ENCODE measurements around the gene TMEM221. TPM values are rescaled to one million over a fixed set of nuclear protein-coding genes. Genes with fewer than 3 reads are reported as not detected.
A peak's percentile ranks its signal among the peaks of the same experiment; 100 is the strongest.

TMEM221 gene
- polyA plus RNA-seq, 1 donor from 2014 or later, result not detected

DNA sequence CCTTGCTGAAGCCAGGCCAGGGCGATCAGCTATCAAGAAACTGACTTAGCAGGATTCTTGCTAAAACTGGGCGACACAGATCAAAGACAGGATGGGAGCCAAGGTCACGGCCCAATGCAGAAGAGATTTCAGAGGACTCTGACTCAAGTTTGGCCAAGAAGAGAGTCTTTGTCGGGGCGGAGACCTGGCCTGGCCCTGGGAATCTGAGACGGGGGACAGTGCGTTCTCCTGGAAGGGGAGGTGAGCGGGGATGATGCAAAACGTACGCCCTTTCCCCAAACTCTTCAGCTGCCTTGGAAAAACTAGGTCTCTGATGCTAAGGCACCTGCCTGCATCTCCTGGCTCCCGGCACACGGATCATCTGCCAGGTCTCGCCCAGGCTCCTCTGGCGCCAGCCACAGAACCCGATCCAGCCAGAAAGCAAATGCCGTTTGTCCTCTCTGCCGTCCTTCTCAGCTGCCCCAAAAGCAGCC, 18.8 kb downstream of the TMEM221 start:
- Histone ChIP-seq H3K36me3 (ENCODE audit: insufficient read depth, low read length) (no peaks in the 10 kb centered on the region), H3F3A (ENCODE audit: insufficient read depth, low read length, poor library complexity, severe bottlenecking) (no peaks in the 10 kb centered on the region), H4K20me1 (ENCODE audit: insufficient read depth) (no peaks in the 10 kb centered on the region), H3K9me3 (ENCODE audit: low read length) (no peaks in the 10 kb centered on the region), H3K4me2 (ENCODE audit: low read length) (no peak overlapping the region), H3K27me3 (ENCODE audit: insufficient read depth, low read depth, low read length) (no peaks in the 10 kb centered on the region), H2AFZ (ENCODE audit: low read depth, low read length) (no peak overlapping the region), H3K9me2 (ENCODE audit: insufficient read depth, low read length) (no peaks in the 10 kb centered on the region), H3K9ac (ENCODE audit: low read length) (no peak overlapping the region), H3K27ac (ENCODE audit: low read length) (no peak overlapping the region), H3K4me3 (ENCODE audit: low read length) (no peak overlapping the region), H3K79me2 (replicated peaks; ENCODE audit: insufficient read depth, low read length) (no peaks in the 10 kb centered on the region)
- TF ChIP-seq TAF1 (IDR thresholded peaks at IDR 0.05; ENCODE audit: low read depth) (no peak), RAD21 (conservative IDR thresholded peaks at IDR 0.05) (no peak), SMC3 (conservative IDR thresholded peaks at IDR 0.05; ENCODE audit: poor library complexity) (no peak), EZH2 (IDR thresholded peaks at IDR 0.05; ENCODE audit: borderline replicate concordance, insufficient read depth, low read length, poor library complexity, severe bottlenecking) (no peak), POLR2AphosphoS5 (IDR thresholded peaks at IDR 0.05) (no peak)
- TF ChIP-seq, protein P1, sequence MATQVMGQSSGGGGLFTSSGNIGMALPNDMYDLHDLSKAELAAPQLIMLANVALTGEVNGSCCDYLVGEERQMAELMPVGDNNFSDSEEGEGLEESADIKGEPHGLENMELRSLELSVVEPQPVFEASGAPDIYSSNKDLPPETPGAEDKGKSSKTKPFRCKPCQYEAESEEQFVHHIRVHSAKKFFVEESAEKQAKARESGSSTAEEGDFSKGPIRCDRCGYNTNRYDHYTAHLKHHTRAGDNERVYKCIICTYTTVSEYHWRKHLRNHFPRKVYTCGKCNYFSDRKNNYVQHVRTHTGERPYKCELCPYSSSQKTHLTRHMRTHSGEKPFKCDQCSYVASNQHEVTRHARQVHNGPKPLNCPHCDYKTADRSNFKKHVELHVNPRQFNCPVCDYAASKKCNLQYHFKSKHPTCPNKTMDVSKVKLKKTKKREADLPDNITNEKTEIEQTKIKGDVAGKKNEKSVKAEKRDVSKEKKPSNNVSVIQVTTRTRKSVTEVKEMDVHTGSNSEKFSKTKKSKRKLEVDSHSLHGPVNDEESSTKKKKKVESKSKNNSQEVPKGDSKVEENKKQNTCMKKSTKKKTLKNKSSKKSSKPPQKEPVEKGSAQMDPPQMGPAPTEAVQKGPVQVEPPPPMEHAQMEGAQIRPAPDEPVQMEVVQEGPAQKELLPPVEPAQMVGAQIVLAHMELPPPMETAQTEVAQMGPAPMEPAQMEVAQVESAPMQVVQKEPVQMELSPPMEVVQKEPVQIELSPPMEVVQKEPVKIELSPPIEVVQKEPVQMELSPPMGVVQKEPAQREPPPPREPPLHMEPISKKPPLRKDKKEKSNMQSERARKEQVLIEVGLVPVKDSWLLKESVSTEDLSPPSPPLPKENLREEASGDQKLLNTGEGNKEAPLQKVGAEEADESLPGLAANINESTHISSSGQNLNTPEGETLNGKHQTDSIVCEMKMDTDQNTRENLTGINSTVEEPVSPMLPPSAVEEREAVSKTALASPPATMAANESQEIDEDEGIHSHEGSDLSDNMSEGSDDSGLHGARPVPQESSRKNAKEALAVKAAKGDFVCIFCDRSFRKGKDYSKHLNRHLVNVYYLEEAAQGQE (IDR thresholded peaks at IDR 0.05; ENCODE audit: borderline replicate concordance), result no peak

DNA sequence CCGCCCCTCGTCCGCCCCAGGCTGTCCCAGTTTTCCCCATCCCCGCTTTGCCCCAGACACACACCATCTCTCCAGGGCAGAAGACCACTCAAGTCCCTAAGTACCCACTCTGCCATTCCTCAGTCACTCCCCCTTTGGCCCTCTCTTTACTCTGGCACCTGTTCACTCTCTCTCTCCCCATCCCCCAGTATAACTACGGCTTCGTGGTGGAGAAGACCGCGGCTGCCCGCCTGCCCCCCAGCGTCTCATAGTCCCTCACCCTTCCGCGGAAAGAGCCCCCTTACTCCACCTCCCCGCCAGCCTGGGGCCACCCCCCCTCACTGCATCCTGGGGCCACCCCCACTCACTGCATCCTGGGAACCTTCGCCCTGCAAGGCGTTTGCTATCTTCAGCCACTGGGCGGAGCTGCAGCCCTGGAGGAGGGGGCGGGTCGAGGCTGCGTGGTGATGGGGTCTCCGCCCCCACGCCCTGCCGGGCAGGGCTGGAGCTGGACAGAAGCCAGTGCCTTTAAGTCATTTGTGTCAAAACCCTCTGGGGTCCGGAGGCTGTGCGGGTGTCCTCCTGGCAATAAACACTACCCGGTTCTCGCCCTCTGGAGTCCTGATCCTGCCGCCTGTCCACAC, 23.6 kb downstream of the TMEM221 start:
- Histone ChIP-seq H3K79me2 (replicated peaks; ENCODE audit: insufficient read depth, low read length) (no peaks in the 10 kb centered on the region), H3K9me3 (ENCODE audit: low read length) (no peaks in the 10 kb centered on the region), H3K36me3 (ENCODE audit: insufficient read depth, low read length) (no peaks in the 10 kb centered on the region), H2AFZ (ENCODE audit: low read depth, low read length) (no peak overlapping the region), H4K20me1 (ENCODE audit: insufficient read depth) (no peaks in the 10 kb centered on the region), H3K9ac (ENCODE audit: low read length) (no peak overlapping the region), H3K4me2 (ENCODE audit: low read length) (no peak overlapping the region), H3K9me2 (ENCODE audit: insufficient read depth, low read length) (no peaks in the 10 kb centered on the region), H3F3A (ENCODE audit: insufficient read depth, low read length, poor library complexity, severe bottlenecking) (no peaks in the 10 kb centered on the region), H3K27me3 (ENCODE audit: insufficient read depth, low read depth, low read length) (no peaks in the 10 kb centered on the region), H3K27ac (ENCODE audit: low read length) (no peak overlapping the region), H3K4me3 (ENCODE audit: low read length) (no peak overlapping the region)
- TF ChIP-seq, protein P1 (IDR thresholded peaks at IDR 0.05; ENCODE audit: borderline replicate concordance), result no peak
- TF ChIP-seq POLR2AphosphoS5 (IDR thresholded peaks at IDR 0.05) (no peak), RAD21 (conservative IDR thresholded peaks at IDR 0.05) (peak; percentile 31), EZH2 (IDR thresholded peaks at IDR 0.05; ENCODE audit: borderline replicate concordance, insufficient read depth, low read length, poor library complexity, severe bottlenecking) (no peak), SMC3 (conservative IDR thresholded peaks at IDR 0.05; ENCODE audit: poor library complexity) (peak; percentile 16), TAF1 (IDR thresholded peaks at IDR 0.05; ENCODE audit: low read depth) (no peak)
- TF ChIP-seq, protein P2, sequence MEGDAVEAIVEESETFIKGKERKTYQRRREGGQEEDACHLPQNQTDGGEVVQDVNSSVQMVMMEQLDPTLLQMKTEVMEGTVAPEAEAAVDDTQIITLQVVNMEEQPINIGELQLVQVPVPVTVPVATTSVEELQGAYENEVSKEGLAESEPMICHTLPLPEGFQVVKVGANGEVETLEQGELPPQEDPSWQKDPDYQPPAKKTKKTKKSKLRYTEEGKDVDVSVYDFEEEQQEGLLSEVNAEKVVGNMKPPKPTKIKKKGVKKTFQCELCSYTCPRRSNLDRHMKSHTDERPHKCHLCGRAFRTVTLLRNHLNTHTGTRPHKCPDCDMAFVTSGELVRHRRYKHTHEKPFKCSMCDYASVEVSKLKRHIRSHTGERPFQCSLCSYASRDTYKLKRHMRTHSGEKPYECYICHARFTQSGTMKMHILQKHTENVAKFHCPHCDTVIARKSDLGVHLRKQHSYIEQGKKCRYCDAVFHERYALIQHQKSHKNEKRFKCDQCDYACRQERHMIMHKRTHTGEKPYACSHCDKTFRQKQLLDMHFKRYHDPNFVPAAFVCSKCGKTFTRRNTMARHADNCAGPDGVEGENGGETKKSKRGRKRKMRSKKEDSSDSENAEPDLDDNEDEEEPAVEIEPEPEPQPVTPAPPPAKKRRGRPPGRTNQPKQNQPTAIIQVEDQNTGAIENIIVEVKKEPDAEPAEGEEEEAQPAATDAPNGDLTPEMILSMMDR (IDR thresholded peaks at IDR 0.05; ENCODE audit: poor library complexity, severe bottlenecking), result peak; percentile 44
